H1 (cell line): ENCODE results near the gene TMEM82. TPM values are rescaled to one million over a fixed set of nuclear protein-coding genes. Genes with fewer than 3 reads are reported as not detected.
A peak's percentile ranks its signal among the peaks of the same experiment; 100 is the strongest.

Experiments used
- CTCF ChIA-PET: fragments of 300-600 bp; sonication (Branson Sonifier 250); formaldehyde crosslinking; loops from one replicate; lab custom pipeline; 2021; ENCODE audit not compliant: partially characterized antibody; lab: Charles Lee
- POLR2A ChIA-PET: fragments of 300-600 bp; sonication (Branson Sonifier 250); formaldehyde crosslinking; loops from one replicate; lab custom pipeline; 2021; ENCODE audit warnings: inconsistent platforms; ENCODE audit not compliant: partially characterized antibody; lab: Charles Lee
- DNase-seq, 2 experiments: peaks; one replicate each; pipeline versions ENCODE4 v3.0.0 to v3.0.0-alpha.2; 2010 to 2022; ENCODE audit warnings: low spot score in 2 of 2, low read depth in 1 of 2, mixed read lengths in 1 of 2
- FAIRE-seq: peaks from 2 replicates; lab custom pipeline; 2011; peaks lifted over from hg19 to GRCh38; lab: Jason Lieb, UNC
- H2AFZ ChIP-seq: 2 replicates; pipeline ENCODE4 v1.8.1; 2012; ENCODE audit warnings: low read length, inconsistent platforms
- H2AK5ac ChIP-seq: 2 replicates; pipeline ENCODE4 v1.6.1; 2013; ENCODE audit warnings: low read depth, low read length
- H2BK120ac ChIP-seq: replicated peaks from 2 replicates; pipeline ENCODE3; 2013; ENCODE audit warnings: low read depth, low read length, inconsistent platforms
- H2BK12ac ChIP-seq: 2 replicates; pipeline ENCODE4 v1.6.1; 2013; ENCODE audit warnings: low read depth, low read length
- H2BK15ac ChIP-seq: 2 replicates; pipeline ENCODE4 v1.6.1; 2013; ENCODE audit warnings: low read length
- H2BK20ac ChIP-seq: 2 replicates; pipeline ENCODE4 v1.6.1; 2013; ENCODE audit warnings: low read length
- H2BK5ac ChIP-seq: 2 replicates; pipeline ENCODE4 v1.6.1; 2013; ENCODE audit warnings: low read depth, low read length
- H3K14ac ChIP-seq: 2 replicates; pipeline ENCODE4 v1.6.1; 2013; ENCODE audit warnings: inconsistent platforms; ENCODE audit not compliant: insufficient read length
- H3K18ac ChIP-seq: 2 replicates; pipeline ENCODE4 v1.6.1; 2013; ENCODE audit warnings: low read length; ENCODE audit errors: extremely low read depth
- H3K23ac ChIP-seq: 2 replicates; pipeline ENCODE4 v1.6.1; 2013; ENCODE audit warnings: inconsistent platforms; ENCODE audit not compliant: insufficient read length
- H3K23me2 ChIP-seq: 2 replicates; pipeline ENCODE4 v1.6.1; 2013; ENCODE audit warnings: low read depth, low read length
- H3K27ac ChIP-seq: 2 replicates; pipeline ENCODE4 v1.6.1; 2011; ENCODE audit warnings: low read depth, low read length, inconsistent platforms
- H3K27me3 ChIP-seq, 4 experiments: replicated peaks in 1 of 4; 1 replicate in 1 of 4; 2 replicates in 3 of 4; pipeline versions ENCODE4 v1.6.1 to v1.8.1; 2011 to 2013; ENCODE audit warnings: low read length in 3 of 4, mild to moderate bottlenecking in 3 of 4, inconsistent platforms in 2 of 4, mixed read lengths in 2 of 4, moderate library complexity in 1 of 4; ENCODE audit not compliant: control insufficient read depth in 3 of 4, insufficient read depth in 3 of 4; ENCODE audit errors: extremely low read depth in 1 of 4
- H3K36me3 ChIP-seq, 4 experiments: 2 replicates each; pipeline versions ENCODE4 v1.6.1 to v1.8.1; 2011 to 2013; ENCODE audit warnings: mild to moderate bottlenecking in 4 of 4, low read length in 3 of 4, moderate library complexity in 2 of 4, control low read depth in 1 of 4, inconsistent platforms in 1 of 4; ENCODE audit not compliant: insufficient read depth in 4 of 4, control insufficient read depth in 2 of 4
- H3K4ac ChIP-seq: replicated peaks from 2 replicates; pipeline ENCODE3; 2013; ENCODE audit warnings: low read length, low read depth, mixed read lengths, inconsistent platforms; ENCODE audit not compliant: insufficient read length
- H3K4me1 ChIP-seq, 4 experiments: replicated peaks in 1 of 4; 1 replicate in 1 of 4; 2 replicates in 3 of 4; pipeline versions ENCODE4 v1.6.1 to v1.8.1; 2011 to 2013; ENCODE audit warnings: low read length in 3 of 4, inconsistent platforms in 2 of 4, mixed read lengths in 1 of 4; ENCODE audit not compliant: insufficient read depth in 4 of 4, control insufficient read depth in 3 of 4
- H3K4me2 ChIP-seq, 2 experiments: 2 replicates each; pipeline versions ENCODE4 v1.6.1 to v1.8.1; 2011 to 2013; ENCODE audit warnings: low read depth in 2 of 2, low read length in 2 of 2, control low read depth in 1 of 2, inconsistent platforms in 1 of 2, mild to moderate bottlenecking in 1 of 2; ENCODE audit not compliant: insufficient read depth in 1 of 2
- H3K4me3 ChIP-seq, 4 experiments: fragments of 200-600, 300-600 bp in 1 of 4; sonication (generic), shearing (Covaris generic), sonication (Bioruptor Twin) in 1 of 4; 2 replicates each; pipeline versions ENCODE4 v1.5.1 to v1.8.1; 2011 to 2016; ENCODE audit warnings: low read length in 4 of 4, low read depth in 3 of 4, control low read depth in 2 of 4, inconsistent platforms in 2 of 4, mild to moderate bottlenecking in 2 of 4, mixed read lengths in 1 of 4, moderate library complexity in 1 of 4; ENCODE audit not compliant: insufficient read depth in 2 of 4; ENCODE audit errors: extremely low read depth in 1 of 4
- H3K56ac ChIP-seq: replicated peaks from 2 replicates; pipeline ENCODE3; 2013; ENCODE audit warnings: low read depth, mild to moderate bottlenecking, mixed read lengths, low read length, inconsistent platforms; ENCODE audit not compliant: insufficient read length
- H3K79me1 ChIP-seq: 2 replicates; pipeline ENCODE4 v1.6.1; 2013; ENCODE audit warnings: low read depth, low read length, control low read depth
- H3K79me2 ChIP-seq, 2 experiments: 2 replicates each; pipeline versions ENCODE4 v1.6.1 to v1.8.1; 2012 to 2013; ENCODE audit warnings: low read length in 2 of 2, mild to moderate bottlenecking in 2 of 2, inconsistent platforms in 1 of 2; ENCODE audit not compliant: insufficient read depth in 2 of 2, control insufficient read depth in 1 of 2
- H3K9ac ChIP-seq, 4 experiments: replicated peaks in 1 of 4; 1 replicate in 1 of 4; 2 replicates in 3 of 4; pipeline versions ENCODE4 v1.6.1 to v1.8.1; 2011 to 2013; ENCODE audit warnings: low read depth in 3 of 4, low read length in 3 of 4, control low read depth in 2 of 4, mild to moderate bottlenecking in 2 of 4, moderate library complexity in 2 of 4, inconsistent platforms in 1 of 4; ENCODE audit errors: extremely low read depth in 1 of 4
- H3K9me3 ChIP-seq, 2 experiments: 2 replicates each; pipeline versions ENCODE4 v1.6.1 to v1.8.1; 2012 to 2013; ENCODE audit warnings: mild to moderate bottlenecking in 2 of 2, moderate library complexity in 2 of 2, control low read depth in 1 of 2, inconsistent platforms in 1 of 2, low read depth in 1 of 2, low read length in 1 of 2, mixed read lengths in 1 of 2; ENCODE audit not compliant: insufficient read depth in 2 of 2
- H4K20me1 ChIP-seq, 2 experiments: replicated peaks in 1 of 2; 2 replicates each; pipeline versions ENCODE3 to v1.8.1; 2011 to 2013; ENCODE audit warnings: inconsistent platforms in 2 of 2, low read length in 2 of 2, mild to moderate bottlenecking in 1 of 2; ENCODE audit not compliant: insufficient read depth in 2 of 2, control insufficient read depth in 1 of 2
- H4K5ac ChIP-seq: 2 replicates; pipeline ENCODE4 v1.6.1; 2013; ENCODE audit warnings: low read length, low read depth, mixed read lengths, inconsistent platforms; ENCODE audit not compliant: insufficient read length
- H4K8ac ChIP-seq: 2 replicates; pipeline ENCODE4 v1.8.0; 2013; ENCODE audit warnings: mild to moderate bottlenecking, moderate library complexity, low read length, inconsistent platforms; ENCODE audit not compliant: insufficient read depth; ENCODE audit errors: extremely low read depth
- H4K91ac ChIP-seq: replicated peaks from 2 replicates; pipeline ENCODE3; 2013; ENCODE audit warnings: low read length, mixed read lengths, inconsistent platforms; ENCODE audit not compliant: insufficient read length
- ATF3 ChIP-seq: IDR thresholded peaks from 2 replicates; pipeline ENCODE4 v1.6.1; 2011; ENCODE audit warnings: low read depth, mild to moderate bottlenecking, low read length; ENCODE audit not compliant: insufficient read depth
- CHD1 ChIP-seq: IDR thresholded peaks from 2 replicates; pipeline ENCODE4 v1.6.1; 2012; ENCODE audit warnings: low read depth, low read length, improper control_type of control experiment
- EGR1 ChIP-seq: IDR thresholded peaks from 2 replicates; pipeline ENCODE4 v1.6.1; 2011; ENCODE audit warnings: low read depth, low read length, borderline replicate concordance
- GABPA ChIP-seq: IDR thresholded peaks from 2 replicates; pipeline ENCODE4 v1.6.1; 2011; ENCODE audit warnings: mild to moderate bottlenecking, low read length, moderate library complexity, borderline replicate concordance; ENCODE audit not compliant: insufficient read depth
- KDM4A ChIP-seq: IDR thresholded peaks from one replicate; pipeline ENCODE4 v1.7.1; 2012; ENCODE audit warnings: low read depth, mild to moderate bottlenecking, moderate library complexity, low read length, inconsistent platforms; ENCODE audit not compliant: severe bottlenecking
- RFX5 ChIP-seq: IDR thresholded peaks from 2 replicates; pipeline ENCODE4 v1.6.1; 2011; ENCODE audit warnings: low read depth, low read length, improper control_type of control experiment, borderline replicate concordance
- SIN3A ChIP-seq, 2 experiments: IDR thresholded peaks in 1 of 2; conservative IDR thresholded peaks in 1 of 2; 2 replicates each; pipeline ENCODE4 v1.6.1; 2011 to 2012; ENCODE audit warnings: low read length in 2 of 2, improper control_type of control experiment in 1 of 2, low read depth in 1 of 2, mild to moderate bottlenecking in 1 of 2
- TAF1 ChIP-seq: IDR thresholded peaks from 2 replicates; pipeline ENCODE4 v1.6.1; 2011; ENCODE audit warnings: mild to moderate bottlenecking, low read depth, low read length
- TCF12 ChIP-seq: IDR thresholded peaks from 2 replicates; pipeline ENCODE4 v1.6.1; 2011; ENCODE audit warnings: low read depth, mild to moderate bottlenecking, low read length
- WGBS, 2 experiments: shearing (Covaris generic) in 1 of 2; methylation state at CpG; one replicate each; pipeline versions ENCODE4 v1.1.6 to v1.1.7; 2013 to 2015; ENCODE audit warnings: low lambda C conversion rate in 2 of 2, mixed read lengths in 2 of 2, inconsistent platforms in 1 of 2, low coverage in 1 of 2, missing lambda C conversion rate in 1 of 2; ENCODE audit not compliant: insufficient replicate concordance in 2 of 2, insufficient coverage in 1 of 2, insufficient read length in 1 of 2; ENCODE audit errors: extremely low coverage in 1 of 2, missing lambda C conversion rate in 1 of 2; 5-methylcytosine and 5-hydroxymethylcytosine counted together
- polyA plus RNA-seq, 7 experiments: library from polyadenylated mRNA; depleted of rRNA in 3 of 7; stranded (reverse) in 5 of 7; unstranded in 2 of 7; fragments of >200 nt in 5 of 7; fragments of 200-250 nt in 2 of 7; gene quantifications; 1 replicate in 5 of 7; 2 replicates in 1 of 7; 4 replicates in 1 of 7; pipeline versions ENCODE4 v1.2.1 to v1.2.3, GENCODE V29; 2011 to 2013; ENCODE audit warnings: missing spikeins in 2 of 7, mixed read lengths in 2 of 7
- total RNA-seq: library from RNA; stranded (reverse); fragmentation: NEBNext Ultra II Directional; extraction: Animal tissue kit (Norgen Biotek cat#: 25700); gene quantifications from 2 replicates; pipeline ENCODE4 v1.2.1, GENCODE V29; 2021

Gene TMEM82
- total and polyA plus RNA-seq, 2 of the 8 experiments (the other 6 are each of a cell fraction or from before 2014, with no cell fraction given): 0.32 to 2.1 TPM

- Histone ChIP-seq H3K14ac (no peak overlapping the region), H3K36me3 (no peaks in the 10 kb centered on the region), H3K27me3 (no peaks in the 10 kb centered on the region), H3K56ac (no peak overlapping the region), H2BK12ac (no peak overlapping the region), H4K8ac (no peak overlapping the region), H3K23me2 (no peaks in the 10 kb centered on the region), H3K23ac (no peak overlapping the region), H2AFZ (no peak overlapping the region), H2BK20ac (no peak overlapping the region), H4K91ac (no peak overlapping the region), H4K5ac (no peak overlapping the region), H3K4ac (no peak overlapping the region), H3K18ac (no peak overlapping the region), H3K9ac (peak overlapping the region in 1 of 4 experiments; percentile 24; a peak in 1 of 7 replicates), H3K9me3 (no peaks in the 10 kb centered on the region), H2AK5ac (no peak overlapping the region), H4K20me1 (peaks cover 3 to 8% of the 10 kb centered on the region in 2 experiments), H3K27ac (no peak overlapping the region), H3K79me1 (peaks cover 5% of the 10 kb centered on the region), H2BK120ac (no peak overlapping the region), H2BK5ac (no peak overlapping the region), H2BK15ac (no peak overlapping the region), H3K79me2 (peaks cover 0 to 4% of the 10 kb centered on the region in 2 experiments; a peak in 1 of 4 replicates), H3K4me2 (no peak overlapping the region), H3K4me3 (no peak overlapping the region), H3K4me1 (no peaks in the 10 kb centered on the region)
- 89% methylated on average over 8 of the region's 8 CpGs; no CpG with 5 or more reads in 1 of the 2 experiments for WGBS, 2 experiments
- TF ChIP-seq EGR1 (no peak), RFX5 (no peak), SIN3A (conservative IDR thresholded peaks at IDR 0.05 in 1 of 2, IDR thresholded peaks at IDR 0.05 in 1 of 2; ENCODE audit: low read depth in 1 of 2, low read length in 2 of 2) (no peak), ATF3 (no peak), KDM4A (no peak), CHD1 (no peak), TAF1 (no peak), GABPA (no peak), TCF12 (no peak)
- CTCF ChIA-PET: interaction anchor here (0.7 to 1.5 kb wide), 11 partner anchors 9 to 357 kb away, joined by 3 to 5 read pairs (median 4); partner anchors contain the start of gene SLC25A34
- POLR2A ChIA-PET: no interaction called here
- FAIRE-seq (no peak), DNase-seq (no peak)
Observed at GRCh38 chr1:15701784-15702183, 40.5 kb upstream of the TMEM82 start.
